GM12801 (cell line): ENCODE measurements around the gene MAST3.

Source experiments
- TF ChIP-seq, protein P1 (sequence below): IDR thresholded peaks from one replicate; pipeline ENCODE4 v1.5.1; 2011; ENCODE audit warnings: control low read depth; ENCODE audit not compliant: insufficient read length; ENCODE audit errors: extremely low read depth

MAST3 gene

DNA sequence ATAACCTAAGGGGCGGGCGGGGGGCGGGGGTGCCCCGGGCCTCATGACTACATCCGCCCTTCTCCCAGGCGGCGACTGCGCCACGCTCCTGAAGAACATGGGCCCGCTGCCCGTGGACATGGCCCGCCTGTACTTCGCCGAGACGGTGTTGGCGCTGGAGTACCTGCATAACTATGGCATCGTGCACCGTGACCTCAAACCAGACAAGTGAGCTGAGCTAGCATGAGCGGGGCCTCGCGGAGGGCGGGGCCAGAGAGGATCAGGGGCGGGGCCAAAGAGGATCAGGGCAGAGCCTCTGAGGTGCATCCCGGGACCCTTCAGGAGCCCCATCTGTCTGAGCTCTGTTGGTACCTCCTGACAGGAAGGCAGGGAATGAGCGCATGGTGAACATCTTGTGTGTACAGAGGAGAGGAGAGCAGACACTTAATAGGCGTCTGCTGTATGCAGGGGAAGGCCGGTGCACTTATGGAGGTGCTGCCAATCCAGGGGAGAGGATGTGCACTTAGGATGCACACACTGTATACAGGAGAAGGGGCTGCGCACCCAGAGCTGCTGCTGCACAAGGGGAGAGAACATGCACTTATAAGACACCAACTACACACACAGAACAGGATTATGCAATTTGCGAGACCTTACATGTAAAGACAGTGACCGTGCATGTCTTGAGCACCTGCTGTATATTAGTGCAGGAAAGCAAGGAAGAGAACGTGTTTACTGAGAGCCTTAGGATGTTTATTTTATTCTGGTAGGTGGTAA lies 34.4 kb downstream of the MAST3 start:
- TF ChIP-seq, protein P1, sequence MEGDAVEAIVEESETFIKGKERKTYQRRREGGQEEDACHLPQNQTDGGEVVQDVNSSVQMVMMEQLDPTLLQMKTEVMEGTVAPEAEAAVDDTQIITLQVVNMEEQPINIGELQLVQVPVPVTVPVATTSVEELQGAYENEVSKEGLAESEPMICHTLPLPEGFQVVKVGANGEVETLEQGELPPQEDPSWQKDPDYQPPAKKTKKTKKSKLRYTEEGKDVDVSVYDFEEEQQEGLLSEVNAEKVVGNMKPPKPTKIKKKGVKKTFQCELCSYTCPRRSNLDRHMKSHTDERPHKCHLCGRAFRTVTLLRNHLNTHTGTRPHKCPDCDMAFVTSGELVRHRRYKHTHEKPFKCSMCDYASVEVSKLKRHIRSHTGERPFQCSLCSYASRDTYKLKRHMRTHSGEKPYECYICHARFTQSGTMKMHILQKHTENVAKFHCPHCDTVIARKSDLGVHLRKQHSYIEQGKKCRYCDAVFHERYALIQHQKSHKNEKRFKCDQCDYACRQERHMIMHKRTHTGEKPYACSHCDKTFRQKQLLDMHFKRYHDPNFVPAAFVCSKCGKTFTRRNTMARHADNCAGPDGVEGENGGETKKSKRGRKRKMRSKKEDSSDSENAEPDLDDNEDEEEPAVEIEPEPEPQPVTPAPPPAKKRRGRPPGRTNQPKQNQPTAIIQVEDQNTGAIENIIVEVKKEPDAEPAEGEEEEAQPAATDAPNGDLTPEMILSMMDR = no peak

DNA sequence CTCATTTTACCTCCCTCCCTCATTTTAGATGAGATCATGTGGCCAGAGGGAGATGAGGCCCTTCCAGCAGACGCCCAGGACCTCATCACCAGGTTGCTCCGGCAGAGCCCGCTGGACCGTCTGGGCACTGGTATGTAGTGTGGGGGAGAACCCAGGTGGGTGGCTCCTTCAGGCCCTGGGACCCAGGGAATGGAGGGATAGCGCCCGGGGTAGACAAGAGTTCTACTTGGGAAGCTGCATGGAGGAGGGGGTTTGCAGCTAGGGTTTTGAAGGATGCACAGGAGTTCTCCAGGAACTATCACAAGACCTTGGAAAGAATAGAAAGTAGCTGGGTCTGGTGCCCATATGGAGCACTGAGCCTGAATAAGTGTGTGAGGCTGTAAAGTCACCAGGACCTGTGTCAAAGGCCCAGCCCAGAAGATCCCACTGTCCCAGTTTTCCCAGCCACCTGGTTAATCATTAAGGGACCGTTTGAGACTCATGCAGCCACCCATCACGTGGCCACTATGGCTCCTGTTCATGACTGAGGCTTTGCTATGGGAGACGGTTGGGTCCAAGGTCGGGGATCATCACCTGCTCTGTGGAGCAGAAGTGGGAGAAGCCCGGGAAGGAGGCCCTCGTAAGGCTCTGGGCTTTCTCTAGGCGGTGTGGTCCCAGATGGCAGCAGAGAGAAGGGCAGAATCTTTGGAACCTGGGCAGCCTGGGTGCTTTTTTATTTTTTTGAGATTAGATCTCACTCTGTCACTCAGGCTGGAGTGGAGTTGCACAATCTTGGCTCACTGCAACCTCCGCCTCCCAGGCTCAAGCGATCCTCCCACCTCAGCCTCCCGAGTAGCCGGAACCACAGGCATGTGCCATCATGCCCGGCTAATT lies 38.4 kb downstream of the MAST3 start:
- TF ChIP-seq, protein P1 = no peak

DNA sequence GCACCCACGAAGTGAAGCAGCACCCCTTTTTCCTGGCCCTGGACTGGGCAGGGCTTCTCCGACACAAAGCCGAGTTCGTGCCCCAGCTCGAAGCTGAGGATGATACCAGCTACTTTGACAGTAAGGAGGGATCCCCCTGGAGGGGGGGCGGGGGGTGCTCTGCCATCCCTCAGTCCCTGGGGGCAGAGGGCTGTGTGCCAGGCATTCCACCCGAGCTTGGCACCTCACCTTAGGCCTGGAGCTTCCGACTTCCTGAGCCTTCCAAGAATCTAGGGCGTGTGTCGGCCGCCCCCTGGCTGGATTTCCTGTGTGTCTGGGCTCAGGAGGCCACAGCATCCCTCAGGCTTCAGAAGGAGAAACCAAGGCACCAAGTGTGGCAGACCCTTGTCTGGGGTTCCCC lies 39.7 kb downstream of the MAST3 start:
- TF ChIP-seq, protein P1 = no peak

DNA sequence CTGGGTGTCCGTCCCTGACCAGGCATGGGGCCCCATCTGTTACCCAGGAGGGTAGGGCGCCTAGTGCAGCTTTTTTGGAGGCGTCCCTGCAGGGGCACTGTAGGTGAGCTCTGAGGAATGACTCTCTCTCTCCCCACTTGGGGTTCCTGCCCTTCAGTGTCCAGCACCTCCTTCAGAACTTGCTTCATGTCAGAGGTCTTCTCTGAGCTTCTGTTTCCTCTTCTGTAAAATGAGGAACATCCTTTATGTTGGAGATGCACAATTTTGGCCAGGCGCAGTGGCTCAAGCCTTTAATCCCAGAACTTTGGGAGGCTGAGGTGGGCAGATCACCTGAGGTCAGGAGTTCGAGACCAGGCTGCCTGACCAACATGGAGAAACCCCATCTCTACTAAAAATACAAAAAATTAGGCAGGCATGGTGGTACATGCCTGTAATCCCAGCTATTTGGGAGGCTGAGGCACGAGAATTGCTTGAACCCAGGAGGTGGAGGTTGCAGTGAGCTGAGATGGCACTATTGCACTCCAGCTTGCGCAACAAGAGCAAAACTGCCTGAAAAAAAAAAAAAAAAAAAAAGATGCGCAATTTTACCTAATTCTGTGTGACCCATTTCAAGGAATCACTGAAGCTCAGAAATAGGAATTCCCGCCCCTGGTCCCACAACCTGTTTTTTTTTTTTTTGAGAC lies 40.2 kb downstream of the MAST3 start:
- TF ChIP-seq, protein P1 = no peak

DNA sequence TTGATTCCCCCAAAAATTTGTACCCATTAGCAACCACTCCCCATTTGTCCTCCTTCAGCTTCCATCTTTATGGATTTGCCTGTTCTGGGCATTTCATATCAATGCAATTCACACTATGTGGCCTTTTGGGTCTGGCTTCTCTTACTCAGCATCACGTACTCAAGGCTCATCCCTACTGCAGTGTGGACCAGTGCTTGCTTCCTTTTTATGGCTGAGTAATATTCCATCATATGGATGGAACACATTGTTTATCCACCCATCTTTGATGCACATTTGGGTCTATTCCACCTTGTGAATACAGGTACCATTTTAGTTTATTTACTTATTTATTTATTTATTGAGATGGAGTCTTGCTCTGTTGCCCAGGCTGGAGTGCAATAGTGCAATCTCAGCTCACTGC lies 42.9 kb downstream of the MAST3 start:
- TF ChIP-seq, protein P1 = no peak

DNA sequence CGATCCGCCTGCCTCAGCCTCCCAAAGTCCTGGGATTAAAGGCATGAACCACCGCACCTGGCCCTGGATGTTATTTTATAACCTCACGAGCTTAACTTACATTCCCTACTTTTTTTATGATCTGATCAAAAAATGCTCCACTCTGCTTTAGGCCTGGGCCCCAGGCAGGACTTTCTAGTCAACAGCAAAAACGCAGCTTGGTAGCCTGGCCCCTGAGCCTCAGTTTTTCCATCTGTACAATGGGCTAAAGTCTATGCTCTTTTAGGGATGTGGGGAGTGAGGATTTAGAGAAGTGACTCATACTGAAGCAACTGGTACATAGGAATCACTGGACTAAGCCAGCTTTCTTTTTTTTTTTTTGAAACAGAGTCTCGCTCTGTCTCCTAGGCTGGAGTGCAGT lies 43.5 kb downstream of the MAST3 start:
- TF ChIP-seq, protein P1 = no peak

DNA sequence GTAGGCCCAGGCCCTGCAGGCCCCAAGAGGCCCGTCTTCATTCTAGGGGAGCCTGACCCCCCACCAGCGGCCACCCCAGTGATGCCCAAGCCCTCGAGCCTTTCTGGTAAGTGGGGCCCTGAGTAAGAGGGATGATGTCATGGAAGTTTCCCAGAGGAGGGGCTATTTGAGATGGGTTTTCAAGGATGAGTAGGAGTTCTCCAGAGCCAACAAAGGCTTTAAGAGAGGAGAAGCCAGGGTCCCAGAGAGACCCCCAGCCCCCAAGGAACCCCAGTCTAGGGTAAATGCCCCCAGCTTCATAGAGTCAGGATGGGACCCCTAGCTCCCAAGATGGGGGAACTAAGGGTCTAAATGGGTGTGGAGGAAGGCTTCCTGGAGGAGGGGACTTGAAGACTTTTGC lies 46.3 kb downstream of the MAST3 start:
- TF ChIP-seq, protein P1 = no peak
